Neural cell (in vitro differentiated cells): Measurements from ENCODE around the gene MAD1L1.

Experiments
- EZH2 ChIP-seq: fragments of 200-600, 300-800 bp; shearing (Covaris generic), sonication (generic); IDR thresholded peaks from 2 replicates; pipeline ENCODE4 v1.6.1; 2014; ENCODE audit warnings: antibody characterized with exemption, low read length, borderline replicate concordance, mild to moderate bottlenecking; ENCODE audit not compliant: insufficient read depth, poor library complexity, severe bottlenecking
- TAF1 ChIP-seq: IDR thresholded peaks from 2 replicates; pipeline ENCODE4 v1.6.1; 2012; ENCODE audit warnings: low read depth
- TF ChIP-seq, protein P1 (sequence below): fragments of 450-650 bp; IDR thresholded peaks from 2 replicates; pipeline ENCODE4 v1.5.1; 2014; ENCODE audit warnings: antibody characterized with exemption, mild to moderate bottlenecking, moderate library complexity; ENCODE audit not compliant: poor library complexity, severe bottlenecking

DNA sequence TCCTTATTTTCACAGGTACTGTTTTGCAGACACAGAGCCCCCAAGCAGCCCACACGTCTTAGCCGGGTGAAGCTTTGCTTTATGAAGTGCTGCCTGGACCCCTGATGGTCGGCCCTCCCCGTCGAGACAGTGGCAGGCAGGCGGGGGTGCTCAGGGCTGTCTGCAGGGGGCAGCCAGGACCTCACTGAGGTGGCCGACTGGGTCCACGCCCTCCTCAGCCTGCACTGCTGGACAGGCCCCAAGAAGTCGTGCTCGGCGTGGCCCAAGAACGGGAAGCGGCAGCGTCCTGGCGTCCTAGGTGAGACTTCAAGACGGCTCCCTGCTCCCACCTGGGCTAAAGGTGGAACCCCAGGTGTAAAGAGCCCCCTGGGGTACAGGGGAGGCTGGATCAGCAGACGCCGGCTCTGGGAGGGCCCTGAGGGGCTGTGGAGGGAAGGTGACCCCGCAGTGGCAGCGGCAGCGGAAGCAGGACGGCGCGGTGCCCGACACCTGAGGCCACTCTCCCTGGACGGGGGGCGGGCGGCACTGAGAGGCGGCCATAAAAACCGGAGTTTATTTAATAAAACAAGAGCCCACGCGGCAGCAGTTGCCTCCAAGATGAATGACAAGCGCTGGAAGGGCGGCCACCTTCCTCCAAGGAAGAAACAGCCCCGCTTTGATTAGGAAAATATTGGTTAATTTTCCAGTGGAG lies 383.2 kb downstream of the MAD1L1 start:
- TF ChIP-seq TAF1 (no peak), EZH2 (no peak)
- TF ChIP-seq, protein P1, sequence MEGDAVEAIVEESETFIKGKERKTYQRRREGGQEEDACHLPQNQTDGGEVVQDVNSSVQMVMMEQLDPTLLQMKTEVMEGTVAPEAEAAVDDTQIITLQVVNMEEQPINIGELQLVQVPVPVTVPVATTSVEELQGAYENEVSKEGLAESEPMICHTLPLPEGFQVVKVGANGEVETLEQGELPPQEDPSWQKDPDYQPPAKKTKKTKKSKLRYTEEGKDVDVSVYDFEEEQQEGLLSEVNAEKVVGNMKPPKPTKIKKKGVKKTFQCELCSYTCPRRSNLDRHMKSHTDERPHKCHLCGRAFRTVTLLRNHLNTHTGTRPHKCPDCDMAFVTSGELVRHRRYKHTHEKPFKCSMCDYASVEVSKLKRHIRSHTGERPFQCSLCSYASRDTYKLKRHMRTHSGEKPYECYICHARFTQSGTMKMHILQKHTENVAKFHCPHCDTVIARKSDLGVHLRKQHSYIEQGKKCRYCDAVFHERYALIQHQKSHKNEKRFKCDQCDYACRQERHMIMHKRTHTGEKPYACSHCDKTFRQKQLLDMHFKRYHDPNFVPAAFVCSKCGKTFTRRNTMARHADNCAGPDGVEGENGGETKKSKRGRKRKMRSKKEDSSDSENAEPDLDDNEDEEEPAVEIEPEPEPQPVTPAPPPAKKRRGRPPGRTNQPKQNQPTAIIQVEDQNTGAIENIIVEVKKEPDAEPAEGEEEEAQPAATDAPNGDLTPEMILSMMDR = no peak
